HG02642 (cell line): Measurements from ENCODE around the gene MRNIP.

Source experiments
- ATAC-seq: cut with Tn5 transposase; IDR thresholded peaks from one replicate; pipeline ENCODE4 v1.9.1; 2021; ENCODE audit warnings: mild to moderate bottlenecking; ENCODE audit not compliant: unreplicated experiment, poor library complexity

Gene MRNIP

DNA sequence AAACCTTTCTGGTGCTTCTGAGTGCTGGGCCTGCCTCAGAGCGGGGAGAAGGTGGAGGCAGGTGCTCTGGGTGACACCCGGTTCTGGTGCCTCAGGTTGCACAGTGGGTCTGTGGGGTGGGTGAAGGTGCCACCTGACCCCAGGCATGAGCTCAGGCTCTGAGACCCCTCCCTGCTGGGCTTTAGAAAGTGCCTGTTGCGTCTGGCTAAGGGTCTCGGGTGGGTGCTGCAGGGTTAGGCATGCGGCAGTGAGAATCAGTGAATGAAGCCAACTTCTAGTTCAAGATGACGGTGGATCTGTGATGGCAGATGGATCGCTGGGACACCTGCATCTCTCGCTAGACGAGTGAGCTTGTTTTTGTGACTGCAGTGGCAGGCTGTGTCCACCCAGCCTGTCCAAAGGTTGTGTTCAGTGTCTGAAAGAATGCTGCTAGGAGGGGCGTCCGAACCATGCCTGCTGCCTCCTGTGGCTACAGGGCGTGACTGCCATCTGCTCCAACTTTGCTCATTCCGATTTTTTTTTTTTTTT is 32.9 kb downstream of the MRNIP start:
- no peak for ATAC-seq

DNA sequence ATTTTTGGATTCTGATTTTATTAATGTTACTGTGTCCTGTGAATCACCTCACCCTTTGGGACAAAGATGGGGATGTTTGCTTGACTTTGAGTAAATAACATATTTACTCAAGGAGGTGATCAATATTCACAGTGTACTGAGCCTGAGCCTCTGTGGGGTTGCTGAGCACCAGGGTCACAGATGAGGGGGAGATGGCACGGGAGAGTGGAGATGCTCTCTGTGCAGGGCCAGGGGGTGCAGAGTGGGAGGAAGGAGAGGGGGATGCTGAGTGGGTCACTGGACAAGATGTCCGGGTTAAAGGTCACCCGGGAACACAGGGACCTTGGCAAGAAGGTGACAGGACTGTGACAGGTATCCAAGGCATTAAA is 33.9 kb downstream of the MRNIP start:
- no peak for ATAC-seq

DNA sequence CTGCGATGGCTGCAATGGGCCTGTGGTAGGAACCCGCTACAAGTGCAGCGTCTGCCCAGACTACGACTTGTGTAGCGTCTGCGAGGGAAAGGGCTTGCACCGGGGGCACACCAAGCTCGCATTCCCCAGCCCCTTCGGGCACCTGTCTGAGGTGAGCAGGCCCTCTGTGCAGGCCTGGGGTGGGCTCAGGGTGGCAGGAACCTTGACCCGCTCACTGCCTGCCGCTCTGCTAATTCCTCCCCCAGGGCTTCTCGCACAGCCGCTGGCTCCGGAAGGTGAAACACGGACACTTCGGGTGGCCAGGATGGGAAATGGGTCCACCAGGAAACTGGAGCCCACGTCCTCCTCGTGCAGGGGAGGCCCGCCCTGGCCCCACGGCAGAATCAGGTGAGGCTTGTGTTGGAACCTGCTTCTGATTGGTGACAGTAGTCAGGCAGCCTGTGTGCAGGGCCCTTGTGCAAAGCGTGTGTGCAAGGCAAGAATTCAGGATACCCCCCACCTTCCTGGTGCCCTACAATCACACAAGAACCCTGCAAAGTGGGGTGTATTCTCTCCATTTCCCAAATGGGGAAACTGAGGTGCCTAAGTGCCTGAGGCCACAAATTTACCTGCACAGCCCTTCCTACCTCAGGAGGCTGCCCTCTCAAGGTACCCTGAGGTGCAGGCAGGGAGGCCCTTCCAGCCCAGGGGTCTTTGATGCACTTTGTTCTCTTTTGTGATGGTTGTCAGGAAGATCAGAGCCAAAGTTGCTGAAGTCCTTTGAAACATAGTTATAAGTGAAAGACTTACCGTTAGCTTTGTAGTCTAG is 34.5 kb downstream of the MRNIP start:
- ATAC-seq, result no peak

DNA sequence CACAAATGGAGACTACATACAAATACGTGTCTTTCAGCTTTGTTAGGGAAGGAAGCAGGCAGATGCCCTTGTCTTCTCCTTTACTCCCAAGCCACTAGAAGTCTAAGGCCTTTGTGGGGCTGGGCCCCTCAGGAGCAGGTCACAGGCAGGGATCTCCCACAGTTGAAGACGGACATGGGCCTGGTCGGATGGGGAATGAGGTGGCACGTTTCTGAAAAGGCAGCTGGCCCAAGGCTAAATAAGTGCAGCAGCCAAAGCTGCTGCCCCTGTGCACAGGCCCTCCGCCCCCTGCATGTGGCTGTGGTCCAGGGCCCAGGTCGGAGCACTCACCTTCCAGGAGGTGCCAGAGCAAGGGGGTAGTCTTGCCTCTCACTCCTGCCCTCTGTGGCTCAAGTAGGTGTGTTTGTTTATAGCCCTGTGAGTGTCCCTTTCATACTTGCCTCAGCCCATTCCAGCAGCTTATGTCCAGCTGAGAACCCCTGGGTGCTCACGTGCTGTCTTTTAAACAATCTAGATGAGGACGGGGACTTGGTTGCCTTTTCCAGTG is 36.1 kb downstream of the MRNIP start:
- ATAC-seq, result no peak

DNA sequence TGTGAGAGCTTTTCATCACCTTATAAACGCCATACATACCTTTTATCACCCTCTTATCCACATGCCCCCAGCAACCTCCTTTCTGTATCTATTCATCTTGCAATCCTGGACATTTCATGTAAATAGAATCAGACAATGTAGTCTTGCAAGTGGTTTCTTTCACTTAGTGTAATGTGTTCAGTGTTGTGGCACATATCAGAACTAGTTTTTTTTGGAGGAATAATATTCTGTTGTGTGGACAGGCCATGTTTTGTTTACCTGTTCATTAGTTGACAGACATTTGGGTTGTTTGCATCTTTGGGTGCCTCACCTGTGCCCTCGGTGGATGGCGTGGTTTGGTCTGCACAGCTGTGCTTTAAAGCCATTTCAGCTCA is 36.6 kb downstream of the MRNIP start:
- ATAC-seq, result no peak

DNA sequence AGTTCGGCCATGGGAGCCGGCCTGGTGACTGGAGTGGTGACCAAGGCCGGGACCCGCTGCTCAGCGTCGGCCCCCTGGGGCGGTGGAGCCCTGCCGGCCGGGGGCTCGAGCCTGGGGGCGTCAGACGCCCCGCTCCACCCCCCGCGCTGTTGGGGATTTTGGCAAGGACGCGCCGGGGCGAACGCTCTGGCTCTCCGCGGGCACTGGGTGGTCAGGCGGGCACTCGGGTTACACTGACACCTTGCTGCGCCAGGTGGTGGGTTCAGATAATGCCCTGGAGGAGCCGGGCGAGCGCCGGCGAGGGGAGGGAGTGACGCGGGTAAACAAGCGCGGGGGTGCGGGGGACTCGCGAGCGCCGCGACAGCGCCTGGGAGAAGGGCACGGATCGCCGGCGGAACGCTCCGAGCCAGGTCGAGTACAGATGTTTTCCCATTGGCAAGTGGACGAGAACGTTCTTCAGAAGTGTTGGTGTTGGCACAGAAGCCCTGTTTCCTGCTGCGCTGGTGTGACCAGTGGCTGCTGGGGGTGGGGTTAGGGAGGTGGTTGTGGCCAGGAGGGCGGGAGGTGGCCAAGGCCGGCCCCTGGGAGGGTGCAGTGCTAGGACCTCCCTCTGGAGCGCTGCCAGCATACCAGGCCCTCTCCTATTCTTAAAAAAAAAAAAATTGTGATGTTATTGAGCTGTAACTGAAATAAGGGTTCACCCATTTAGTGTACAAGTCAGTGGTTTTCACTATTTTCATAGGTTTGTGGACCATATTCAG is 37.1 kb downstream of the MRNIP start:
- ATAC-seq, result peak; percentile 43

DNA sequence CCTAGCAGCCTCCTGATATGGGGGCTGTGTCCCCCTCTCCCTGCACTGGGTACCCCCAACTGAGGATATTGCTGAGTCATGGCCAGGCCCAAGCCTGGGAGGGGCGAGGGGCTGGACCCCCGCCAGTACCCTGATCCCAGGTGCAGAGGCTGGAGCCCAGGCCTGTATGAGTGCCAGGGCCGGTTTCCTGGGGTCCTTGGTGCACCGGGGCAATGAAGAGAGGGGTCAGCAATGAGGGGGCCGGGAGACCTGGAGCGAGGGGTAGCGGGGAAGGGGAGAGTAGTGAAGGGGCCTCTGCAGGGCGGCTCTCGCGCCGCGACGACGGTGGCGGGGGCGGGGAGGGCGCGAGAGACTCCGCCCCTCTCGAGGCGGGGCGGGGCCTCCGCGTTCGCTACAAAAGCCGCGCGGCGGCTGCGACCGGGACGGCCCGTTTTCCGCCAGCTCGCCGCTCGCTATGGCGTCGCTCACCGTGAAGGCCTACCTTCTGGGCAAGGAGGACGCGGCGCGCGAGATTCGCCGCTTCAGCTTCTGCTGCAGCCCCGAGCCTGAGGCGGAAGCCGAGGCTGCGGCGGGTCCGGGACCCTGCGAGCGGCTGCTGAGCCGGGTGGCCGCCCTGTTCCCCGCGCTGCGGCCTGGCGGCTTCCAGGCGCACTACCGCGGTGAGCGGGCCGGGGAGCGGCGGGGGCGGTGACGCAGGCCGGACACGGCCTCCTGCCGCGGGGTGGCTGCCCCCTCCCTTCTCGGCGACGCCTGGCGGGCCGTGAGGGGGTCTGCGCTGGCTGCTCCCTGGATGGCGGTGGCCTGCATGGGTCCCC is 37.9 kb downstream of the MRNIP start, which contains the start of gene SQSTM1:
Gene SQSTM1, plus strand, starts transcription at position 423 of the 815 bp plus-strand sequence. Its CDS starts 32 bp downstream, at position 455.
- peak; percentile 47 for ATAC-seq

DNA sequence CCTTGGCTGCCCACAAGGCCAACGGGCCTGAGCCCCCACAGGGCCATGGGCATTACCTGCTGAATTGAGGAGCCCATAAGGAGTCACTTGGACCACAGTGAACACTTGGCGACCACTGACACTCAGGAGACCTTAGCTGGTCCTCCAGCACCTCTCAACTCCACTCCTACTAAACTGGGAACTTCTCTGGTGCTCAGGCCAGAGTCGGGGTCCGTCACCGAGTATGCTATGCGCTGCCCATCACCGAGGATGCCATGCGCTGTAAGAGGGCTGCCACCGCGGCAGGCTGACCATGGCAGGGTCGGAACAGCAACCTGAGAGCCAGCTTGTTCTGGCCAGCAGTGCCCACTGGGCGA is 38.5 kb downstream of the MRNIP start:
- no peak for ATAC-seq

DNA sequence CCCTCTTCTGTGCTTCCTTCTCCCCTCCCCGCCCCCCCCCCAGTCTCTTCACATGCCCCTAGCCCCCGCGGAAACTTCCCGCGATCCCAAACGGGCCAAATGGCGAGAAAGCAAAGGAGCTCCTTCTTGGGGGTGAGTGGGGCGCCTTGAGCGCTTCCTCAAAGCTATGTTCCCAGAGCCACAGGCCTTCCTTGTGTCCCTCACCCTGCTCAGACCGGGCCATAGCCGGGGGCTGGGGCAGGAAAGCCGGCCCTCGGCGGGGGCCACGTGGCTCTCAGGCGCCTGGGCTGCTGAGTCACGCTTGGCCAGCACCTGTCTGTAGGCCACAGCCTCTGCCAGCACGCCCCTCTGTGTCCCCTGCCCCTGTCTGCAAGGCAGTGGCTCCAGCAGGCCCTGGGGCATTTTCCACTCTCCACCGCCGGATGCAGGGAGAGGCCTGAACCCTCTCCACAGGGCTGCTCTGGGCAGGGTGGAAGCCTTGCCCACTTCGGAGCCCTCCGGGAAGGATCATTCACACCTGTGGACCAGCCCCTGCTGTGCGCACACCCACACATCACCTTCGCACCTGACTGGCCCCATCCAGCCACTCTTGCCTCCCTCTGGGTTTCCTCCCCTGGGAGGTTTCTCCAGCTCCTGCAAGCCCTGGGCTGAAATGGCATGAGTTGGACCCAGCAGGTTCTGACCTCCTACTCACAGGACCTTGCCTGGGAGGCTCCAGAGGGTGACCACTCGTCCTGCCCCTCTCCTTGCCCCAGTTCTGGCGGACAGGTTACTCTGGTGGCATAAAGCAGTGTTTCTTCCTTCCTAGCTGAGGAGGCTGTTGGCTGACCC is 39.1 kb downstream of the MRNIP start:
- ATAC-seq, result peak; percentile 22

DNA sequence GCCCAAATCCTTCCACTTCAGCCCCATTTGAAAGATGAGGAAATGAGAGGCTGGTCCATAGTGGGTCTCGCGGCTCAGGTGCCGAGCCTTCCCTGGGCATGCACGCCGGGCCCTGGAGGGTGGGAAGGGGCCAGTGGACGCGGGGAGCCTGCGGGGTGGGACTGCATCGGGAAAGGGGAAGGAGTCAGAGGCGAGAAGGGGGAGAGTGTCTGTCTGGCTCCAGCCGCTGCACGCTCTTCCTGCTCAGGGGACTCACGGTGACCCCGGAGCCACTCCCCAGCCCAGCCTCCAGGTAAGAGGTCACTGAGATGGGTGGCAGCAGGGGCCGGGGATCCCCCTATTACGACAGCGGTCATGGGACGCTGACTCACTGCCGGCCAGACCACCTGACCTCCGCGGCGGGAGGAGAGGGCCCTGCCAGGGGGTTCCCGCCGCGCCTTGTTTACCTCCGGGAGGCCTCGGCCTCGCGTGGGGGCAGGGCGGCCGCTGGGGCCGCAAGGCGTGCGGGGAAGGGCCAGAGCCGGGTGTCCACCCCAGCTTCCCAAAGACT is 39.8 kb downstream of the MRNIP start:
- peak; percentile 62 for ATAC-seq

DNA sequence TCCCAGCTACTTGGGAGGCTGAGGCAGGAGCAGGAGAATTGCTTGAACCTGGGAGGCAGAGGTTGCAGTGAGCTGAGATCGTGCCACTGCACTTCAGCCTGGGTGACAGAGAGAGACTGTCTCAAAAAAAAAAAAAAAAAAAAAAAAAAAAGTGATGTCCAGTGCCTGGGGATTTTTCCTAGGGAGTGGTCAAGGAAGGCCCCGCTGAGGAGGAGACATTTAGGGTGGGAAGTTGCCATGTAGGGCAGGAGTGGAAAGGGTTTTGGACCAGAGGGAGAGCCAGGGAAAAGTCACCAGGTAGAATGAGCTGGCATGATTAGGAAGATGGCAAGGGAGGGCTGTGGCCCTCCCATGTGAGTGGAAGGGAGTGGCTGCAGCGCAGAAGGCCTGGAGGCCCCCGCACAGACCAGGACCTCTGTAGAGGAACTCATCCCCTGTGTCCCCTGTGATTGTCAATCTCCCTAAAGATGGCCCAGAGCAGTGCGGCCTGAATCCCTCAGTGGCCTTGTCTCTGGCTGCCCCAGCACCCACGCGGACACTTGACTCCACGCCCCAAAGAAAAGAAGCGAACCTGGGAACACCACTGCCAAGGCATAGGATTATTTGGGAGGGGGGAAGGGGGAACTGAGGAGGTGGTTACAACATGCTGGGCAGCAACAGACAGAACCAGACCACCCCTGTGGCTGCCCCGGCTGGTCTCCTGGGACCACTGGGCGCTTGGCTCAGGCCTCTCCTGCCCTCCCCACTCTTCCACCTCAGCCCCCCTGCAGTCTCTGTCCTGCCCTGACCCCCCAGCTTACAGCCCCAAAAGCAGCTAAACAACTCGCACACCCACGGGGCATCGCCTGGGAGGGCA is 40.5 kb downstream of the MRNIP start:
- no peak for ATAC-seq

DNA sequence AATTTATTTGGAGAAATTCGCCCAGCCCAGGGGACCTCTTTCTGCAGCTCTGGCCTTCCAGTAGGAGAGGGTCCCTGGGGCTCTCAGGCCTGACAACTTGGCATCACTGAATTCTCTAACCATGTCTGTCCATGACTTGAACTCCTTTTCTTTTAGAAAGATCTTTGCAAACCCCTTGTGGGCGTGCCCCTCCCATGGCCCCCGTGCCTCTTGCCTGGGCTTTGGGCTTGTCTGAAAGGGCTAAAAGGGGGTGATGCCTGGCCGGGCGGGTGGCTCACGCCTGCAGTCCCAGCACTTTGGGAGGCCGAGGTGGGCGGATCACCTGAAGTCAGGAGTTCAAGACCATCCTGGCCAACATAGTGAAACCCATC is 41.2 kb downstream of the MRNIP start:
- ATAC-seq, result no peak

DNA sequence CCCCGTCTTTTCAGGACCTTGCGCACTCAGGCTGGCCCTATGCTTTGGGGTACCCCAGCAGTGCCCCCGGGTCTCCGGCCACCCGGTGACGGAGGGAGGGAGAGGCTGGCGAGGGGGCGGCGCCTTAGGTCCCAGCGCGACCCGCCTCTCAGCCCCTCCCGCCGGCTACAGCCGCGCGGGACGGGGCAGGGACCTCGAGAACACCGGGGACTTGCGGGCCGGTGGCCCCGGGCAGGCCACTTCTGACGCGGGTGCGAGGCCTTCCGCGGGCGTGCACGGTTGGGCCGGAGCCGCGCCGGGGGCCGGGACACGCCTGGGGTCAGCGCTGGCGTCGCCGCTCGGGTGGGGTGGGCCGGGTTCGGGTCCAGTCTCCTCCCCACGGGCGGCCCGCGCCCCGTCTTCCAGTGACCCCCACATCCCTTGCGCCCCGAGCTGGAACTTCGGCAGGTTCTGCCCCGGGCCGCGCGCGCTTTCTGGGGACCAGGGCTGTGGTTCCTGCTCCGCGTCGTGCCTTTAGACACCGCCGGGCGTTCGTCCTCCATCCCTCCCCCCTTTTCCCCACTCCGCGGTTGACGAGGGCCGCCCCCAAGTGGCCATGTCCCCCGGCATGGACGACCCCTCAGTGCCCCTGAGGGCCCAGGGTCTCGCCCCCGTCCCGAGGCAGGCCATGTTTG is 41.7 kb downstream of the MRNIP start:
- no peak for ATAC-seq

DNA sequence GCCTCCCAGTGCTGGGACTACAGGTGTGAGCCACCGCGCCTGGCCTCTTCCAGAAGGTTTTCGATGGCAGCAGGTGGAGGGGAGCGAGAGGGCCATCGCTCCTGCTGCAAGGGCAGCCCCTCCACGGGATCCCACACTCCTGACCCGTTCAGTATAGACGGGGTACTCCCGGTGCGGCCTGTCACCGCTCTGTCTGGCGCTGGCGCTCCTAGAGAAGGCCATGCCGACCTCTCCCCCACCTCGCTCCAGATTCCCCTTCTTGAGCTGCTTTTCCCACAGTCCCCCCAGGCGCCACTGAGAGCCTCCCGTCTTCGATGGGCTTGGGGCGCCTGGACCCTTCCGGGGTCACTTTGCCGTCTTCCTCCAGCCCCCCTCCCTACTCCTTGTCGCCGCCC is 42.2 kb downstream of the MRNIP start:
- no peak for ATAC-seq

DNA sequence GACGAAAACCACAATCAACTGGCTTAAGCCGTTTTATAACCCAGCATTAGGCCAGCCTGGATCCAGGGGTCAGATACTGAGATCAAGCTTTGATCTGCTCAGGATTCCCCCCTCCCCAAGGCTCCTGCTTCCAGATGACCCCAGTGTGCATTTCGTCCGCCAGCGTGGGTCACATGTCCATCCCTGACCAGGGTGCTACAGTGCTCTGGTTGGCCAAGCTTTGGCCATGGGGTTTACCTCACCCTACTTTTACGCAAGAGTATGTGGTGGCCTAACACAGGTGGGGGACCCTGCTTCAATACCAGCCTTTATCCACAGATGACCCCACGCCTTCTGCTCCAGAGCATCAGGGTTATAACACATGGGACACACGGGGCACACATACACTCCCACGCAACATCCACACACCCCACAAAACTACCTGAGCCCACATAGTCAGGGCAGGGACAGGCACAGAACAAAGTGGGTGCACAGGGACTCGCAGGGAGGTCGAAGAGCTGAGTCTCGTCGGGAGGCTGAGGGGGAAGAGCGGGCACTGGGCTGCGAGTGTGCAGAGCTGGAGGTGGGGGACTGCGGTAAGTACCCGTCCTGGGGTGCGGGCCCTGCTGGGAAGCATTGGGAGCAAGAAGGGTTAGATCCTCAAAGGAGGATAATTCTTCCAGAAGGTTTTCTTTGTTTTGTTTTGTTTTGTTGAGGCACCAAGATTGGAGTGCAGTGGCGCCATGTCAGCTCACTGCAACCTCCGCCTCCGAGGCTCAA is 42.9 kb downstream of the MRNIP start:
- ATAC-seq, result no peak

DNA sequence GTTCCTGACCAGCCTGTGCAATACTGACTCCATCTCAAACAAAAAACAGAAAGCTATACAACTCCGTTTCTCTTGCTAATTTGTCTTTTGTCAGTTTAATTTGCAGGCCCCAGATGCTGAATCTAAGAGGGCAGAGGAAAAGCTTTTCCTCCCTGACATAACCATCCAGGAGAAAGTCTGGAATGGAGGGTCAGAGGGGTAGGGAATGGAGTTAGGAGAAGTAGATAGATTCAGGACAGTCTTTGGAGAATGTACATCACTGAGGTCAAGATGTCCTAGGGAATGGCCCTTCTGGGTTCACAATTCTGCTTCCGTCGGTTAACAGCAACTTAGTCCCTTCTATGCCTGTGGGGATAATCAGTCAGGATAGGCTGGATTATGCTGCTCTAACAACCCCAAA is 44.5 kb downstream of the MRNIP start:
- ATAC-seq, result no peak

DNA sequence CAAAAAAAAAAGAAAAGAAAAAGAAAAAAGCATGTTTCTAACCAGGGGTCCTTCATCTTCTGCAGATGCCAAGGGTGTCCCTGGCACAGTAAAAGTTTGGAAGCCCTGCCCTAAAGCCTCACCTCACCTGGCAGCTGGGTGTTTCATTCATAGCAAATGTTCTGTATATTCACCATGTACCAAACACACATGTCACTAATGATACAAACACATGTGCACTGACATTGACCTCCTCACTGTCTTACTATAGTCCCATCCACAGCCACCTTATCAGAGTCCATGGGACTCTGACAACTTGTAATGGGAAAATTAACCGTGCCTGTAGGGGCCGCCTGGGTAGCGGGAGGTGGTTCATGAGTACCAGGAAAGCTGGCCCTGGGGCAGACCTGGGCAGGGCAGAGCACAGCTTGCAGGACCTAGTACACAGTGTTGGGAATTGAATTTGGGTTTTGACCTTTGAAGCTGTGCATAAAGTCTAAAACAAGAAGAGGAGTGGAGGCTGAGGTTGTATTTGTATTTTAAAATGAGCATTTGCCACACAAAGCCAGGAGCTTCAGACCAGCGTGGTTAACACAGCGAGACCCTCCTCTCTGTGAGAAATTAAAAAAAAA is 45.5 kb downstream of the MRNIP start:
- no peak for ATAC-seq
